Calu3 (cell line): ENCODE results near the gene PSMA8. TPM values are rescaled to one million over a fixed set of nuclear protein-coding genes. Genes with fewer than 3 reads are reported as not detected.
"Not testable (repeated sequence)": the region's sequence is repeated elsewhere in the genome, so short reads cannot be mapped to it uniquely, and the experiment has no call there.

ENCODE experiments used
- BruUV-seq: library from RNA; stranded (reverse); fragments of 400-500 nt; replicated peaks from 2 replicates; lab custom pipeline; 2021; lab: Mats Ljungman, UMichigan
- CTCF ChIA-PET: fragments of 300-600 bp; sonication (Branson Sonifier 250); formaldehyde crosslinking; loops from one replicate; lab custom pipeline; 2022; ENCODE audit warnings: antibody characterized with exemption; lab: Charles Lee
- DNase-seq: peaks from one replicate; pipeline ENCODE4 v3.0.0; 2022
- H3K27ac Mint-ChIP-seq: one replicate; pipeline ENCODE4 v1.8.0; 2022; ENCODE audit warnings: mixed read lengths; ENCODE audit not compliant: unreplicated experiment
- H3K27me3 Mint-ChIP-seq: one replicate; pipeline ENCODE4 v1.8.0; 2022; ENCODE audit warnings: mixed read lengths; ENCODE audit not compliant: unreplicated experiment
- H3K36me3 Mint-ChIP-seq: one replicate; pipeline ENCODE4 v1.8.0; 2022; ENCODE audit warnings: mild to moderate bottlenecking, moderate library complexity, mixed read lengths; ENCODE audit not compliant: insufficient read depth, unreplicated experiment
- H3K4me1 Mint-ChIP-seq: one replicate; pipeline ENCODE4 v1.8.0; 2022; ENCODE audit warnings: mild to moderate bottlenecking, low read depth, mixed read lengths; ENCODE audit not compliant: unreplicated experiment
- H3K4me3 Mint-ChIP-seq: one replicate; pipeline ENCODE4 v1.8.0; 2022; ENCODE audit warnings: mild to moderate bottlenecking, low read depth, moderate library complexity, mixed read lengths; ENCODE audit not compliant: unreplicated experiment
- H3K9me3 Mint-ChIP-seq: one replicate; pipeline ENCODE4 v1.8.0; 2022; ENCODE audit warnings: low read depth, mixed read lengths; ENCODE audit not compliant: unreplicated experiment
- intact Hi-C: fragments of 100-400 bp; cut with micrococcal nuclease; formaldehyde crosslinking; loops from one replicate; pipeline ENCODE4 v1.10.0; 2022; ENCODE audit not compliant: unreplicated experiment
- total RNA-seq: library from RNA; stranded (reverse); gene quantifications from 2 replicates; pipeline ENCODE4 v1.2.3, GENCODE V29; 2022
- TF ChIP-seq, protein P1 (sequence below): fragments of 200-600 bp; IDR thresholded peaks from one replicate; pipeline ENCODE4 v1.8.0; 2022; ENCODE audit warnings: antibody characterized with exemption; ENCODE audit not compliant: unreplicated experiment

The PSMA8 gene
- total RNA-seq, 1 experiment from 2014 or later, result not detected

DNA sequence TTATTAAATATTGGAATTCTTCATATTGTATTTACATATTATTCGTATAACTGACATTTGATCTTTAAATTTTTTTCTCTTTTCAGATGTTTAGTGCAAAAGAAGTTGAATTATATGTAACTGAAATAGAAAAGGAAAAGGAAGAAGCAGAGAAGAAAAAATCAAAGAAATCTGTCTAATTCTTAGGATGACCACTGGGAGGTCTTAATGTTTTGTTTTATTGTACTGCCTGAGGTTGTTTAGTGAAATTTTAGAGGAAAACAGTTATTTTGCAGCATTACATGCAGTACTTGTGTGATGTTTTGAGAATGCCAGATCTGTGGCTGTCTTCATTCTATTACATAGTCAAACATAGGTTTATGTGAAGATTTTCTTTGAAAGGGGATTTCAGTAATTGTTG, 58.6 kb downstream of the PSMA8 start:
- Mint-ChIP-seq H3K4me1 (no peaks in the 10 kb centered on the region), H3K27ac (no peak overlapping the region), H3K36me3 (no peaks in the 10 kb centered on the region), H3K27me3 (no peaks in the 10 kb centered on the region), H3K9me3 (no peaks in the 10 kb centered on the region), H3K4me3 (no peak overlapping the region)
- DNase-seq, result no peak
- TF ChIP-seq, protein P1, sequence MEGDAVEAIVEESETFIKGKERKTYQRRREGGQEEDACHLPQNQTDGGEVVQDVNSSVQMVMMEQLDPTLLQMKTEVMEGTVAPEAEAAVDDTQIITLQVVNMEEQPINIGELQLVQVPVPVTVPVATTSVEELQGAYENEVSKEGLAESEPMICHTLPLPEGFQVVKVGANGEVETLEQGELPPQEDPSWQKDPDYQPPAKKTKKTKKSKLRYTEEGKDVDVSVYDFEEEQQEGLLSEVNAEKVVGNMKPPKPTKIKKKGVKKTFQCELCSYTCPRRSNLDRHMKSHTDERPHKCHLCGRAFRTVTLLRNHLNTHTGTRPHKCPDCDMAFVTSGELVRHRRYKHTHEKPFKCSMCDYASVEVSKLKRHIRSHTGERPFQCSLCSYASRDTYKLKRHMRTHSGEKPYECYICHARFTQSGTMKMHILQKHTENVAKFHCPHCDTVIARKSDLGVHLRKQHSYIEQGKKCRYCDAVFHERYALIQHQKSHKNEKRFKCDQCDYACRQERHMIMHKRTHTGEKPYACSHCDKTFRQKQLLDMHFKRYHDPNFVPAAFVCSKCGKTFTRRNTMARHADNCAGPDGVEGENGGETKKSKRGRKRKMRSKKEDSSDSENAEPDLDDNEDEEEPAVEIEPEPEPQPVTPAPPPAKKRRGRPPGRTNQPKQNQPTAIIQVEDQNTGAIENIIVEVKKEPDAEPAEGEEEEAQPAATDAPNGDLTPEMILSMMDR, result no peak
- intact Hi-C loops, result no loop called here
- CTCF ChIA-PET, result interaction anchor here (0.6 kb wide), 1 partner anchor 16 kb away, joined by 3 read pairs; no protein-coding TSS in a partner anchor
- no TSS peak for BruUV-seq

DNA sequence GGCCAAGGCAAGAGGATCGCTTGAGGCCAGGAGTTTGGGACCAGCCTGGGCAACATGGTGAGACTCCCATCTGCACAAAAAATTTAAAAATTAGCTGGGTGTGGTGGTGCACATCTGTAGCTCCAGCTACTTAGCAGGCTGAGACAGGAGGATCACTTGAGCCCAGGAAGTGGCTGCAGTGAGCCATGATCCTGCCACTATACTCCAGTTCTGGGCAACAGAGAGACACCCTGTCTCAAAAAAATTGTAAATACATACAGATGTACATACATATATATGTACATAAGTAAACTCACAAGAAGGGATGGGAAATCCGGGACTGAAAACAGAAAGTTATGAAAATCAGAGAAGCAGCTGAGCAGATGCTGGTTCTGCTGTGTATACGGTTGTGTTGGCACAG, 62.9 kb downstream of the PSMA8 start:
- intact Hi-C loops, result no loop called here
- TF ChIP-seq, protein P1, result no peak
- H3K27ac Mint-ChIP-seq, result no peak overlapping the region
- H3K9me3 Mint-ChIP-seq, result no peaks in the 10 kb centered on the region
- H3K4me1 Mint-ChIP-seq, result no peaks in the 10 kb centered on the region
- no peak for DNase-seq
- H3K27me3 Mint-ChIP-seq, result no peaks in the 10 kb centered on the region
- BruUV-seq, result no TSS peak
- no peaks in the 10 kb centered on the region for H3K36me3 Mint-ChIP-seq
- no peak overlapping the region for H3K4me3 Mint-ChIP-seq
- CTCF ChIA-PET, result no interaction called here

DNA sequence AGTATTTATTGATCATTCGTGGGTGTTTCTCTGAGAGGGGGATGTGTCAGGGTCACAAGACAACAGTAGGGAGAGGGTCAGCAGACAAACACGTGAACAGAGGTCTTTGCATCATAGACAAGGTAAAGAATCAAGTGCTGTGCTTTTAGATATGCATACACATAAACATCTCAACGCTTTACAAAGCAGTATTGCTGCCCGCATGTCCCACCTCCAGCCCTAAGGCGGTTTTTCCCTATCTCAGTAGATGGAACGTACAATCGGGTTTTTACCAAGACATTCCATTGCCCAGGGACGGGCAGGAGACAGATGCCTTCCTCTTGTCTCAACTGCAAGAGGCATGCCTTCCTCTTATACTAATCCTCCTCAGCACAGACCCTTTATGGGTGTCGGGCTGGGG, 68.3 kb downstream of the PSMA8 start:
- intact Hi-C loops, DNase-seq, H3K9me3 Mint-ChIP-seq, CTCF ChIA-PET, H3K27ac Mint-ChIP-seq, BruUV-seq, H3K36me3 Mint-ChIP-seq, H3K4me3 Mint-ChIP-seq, H3K4me1 Mint-ChIP-seq: not testable (repeated sequence)
- H3K27me3 Mint-ChIP-seq, result peaks cover 26% of the 10 kb centered on the region

DNA sequence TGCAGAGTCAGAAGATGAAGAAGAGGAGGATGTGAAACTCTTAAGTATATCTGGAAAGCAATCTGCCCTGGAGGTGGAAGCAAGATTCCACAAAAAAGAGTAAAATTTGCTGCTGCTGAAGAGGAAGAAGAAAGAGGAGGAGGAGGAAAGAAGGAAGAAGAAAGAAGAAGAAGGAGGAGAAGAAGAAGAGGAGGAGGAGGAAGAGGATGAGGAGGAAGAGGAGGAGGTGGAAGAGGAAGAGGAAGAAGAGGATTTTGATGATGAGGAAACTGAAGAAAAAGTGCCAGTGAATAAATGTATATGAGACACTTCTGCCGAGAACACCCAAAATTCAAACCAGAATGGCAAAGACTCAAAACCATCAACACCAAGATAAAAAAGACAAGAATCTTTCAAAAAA, 71.6 kb downstream of the PSMA8 start:
- TF ChIP-seq, protein P1, result no peak
- intact Hi-C loops, result no loop called here
- CTCF ChIA-PET, result no interaction called here
- DNase-seq, result no peak
- Mint-ChIP-seq H3K27me3 (peaks cover 26% of the 10 kb centered on the region), H3K4me1 (no peaks in the 10 kb centered on the region), H3K4me3 (no peak overlapping the region), H3K36me3 (no peaks in the 10 kb centered on the region), H3K9me3 (no peaks in the 10 kb centered on the region), H3K27ac (no peak overlapping the region)
- no TSS peak for BruUV-seq

DNA sequence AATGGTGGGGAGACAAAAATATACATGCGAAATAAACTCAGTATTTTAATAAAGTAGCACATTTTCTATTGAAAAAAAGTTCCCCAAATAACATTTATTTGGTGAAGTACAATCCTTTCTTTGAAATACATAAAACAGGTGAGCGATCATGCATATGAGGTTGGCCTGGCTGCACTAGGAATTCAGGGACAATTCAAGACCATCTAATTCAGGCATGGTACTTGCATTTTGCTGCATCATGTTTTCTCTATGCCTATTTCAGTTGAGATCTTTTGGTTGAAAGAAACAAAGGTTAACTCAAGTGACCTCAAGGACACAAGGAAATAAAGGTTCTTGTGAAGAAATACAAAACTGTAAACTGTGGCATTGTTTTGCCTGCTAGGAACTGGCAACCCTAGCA, 72.8 kb downstream of the PSMA8 start:
- BruUV-seq, result no TSS peak
- intact Hi-C loops, result no loop called here

More for the DNA sequence above, 72.8 kb downstream of the PSMA8 start:
- no peak for DNase-seq
- CTCF ChIA-PET, result interaction anchor here (0.7 kb wide), 1 partner anchor 177 kb away, joined by 4 read pairs; no protein-coding TSS in a partner anchor
- Mint-ChIP-seq H3K4me3 (no peak overlapping the region), H3K36me3 (no peaks in the 10 kb centered on the region), H3K27me3 (peaks cover 26% of the 10 kb centered on the region), H3K9me3 (no peaks in the 10 kb centered on the region), H3K4me1 (no peaks in the 10 kb centered on the region), H3K27ac (no peak overlapping the region)
- TF ChIP-seq, protein P1, result no peak
